ENCODE measurements around the gene OGFOD1. TPM values are rescaled to one million over a fixed set of nuclear protein-coding genes. Genes with fewer than 3 reads are reported as not detected.

Gene OGFOD1
- total and polyA plus RNA-seq, 10 donors: 6.9 to 34.7 (median 23.9) TPM

DNA sequence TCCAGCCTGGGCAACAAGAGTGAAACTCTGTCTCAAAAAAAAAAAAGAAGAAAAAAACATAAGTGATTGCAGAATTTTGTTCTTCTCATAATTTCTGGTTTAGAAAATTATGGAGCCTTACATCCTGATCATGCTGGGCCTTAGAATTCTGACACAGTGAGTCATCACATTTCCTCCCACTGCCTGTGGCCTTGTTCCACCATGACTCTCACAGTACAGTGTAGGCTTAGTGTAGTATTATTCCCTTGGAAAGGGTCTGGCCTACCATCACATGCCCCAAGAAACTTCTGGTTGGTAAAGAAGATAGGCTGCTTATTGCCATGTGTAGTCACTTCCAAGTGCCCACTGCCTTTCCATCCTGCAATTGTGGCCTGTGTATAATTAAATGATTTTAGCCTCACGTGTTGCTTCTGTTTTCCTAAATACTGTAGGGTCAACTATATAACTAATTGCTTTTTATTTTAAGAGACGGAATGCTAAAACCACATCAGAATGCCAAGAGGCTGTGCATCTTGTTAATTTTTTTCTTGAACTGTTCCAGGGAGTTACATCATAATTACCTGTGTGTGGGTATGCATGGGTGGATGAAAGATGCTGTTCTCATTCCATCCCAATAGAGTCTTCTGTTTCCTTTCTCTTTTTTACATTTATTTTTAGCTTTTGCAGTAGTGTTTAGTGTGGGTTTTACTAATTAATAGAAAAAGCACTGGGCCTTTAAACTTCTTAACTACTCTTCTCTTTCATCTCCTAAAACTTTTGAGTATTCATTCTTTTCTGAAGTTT, 25.9 kb downstream of the OGFOD1 start:
- DNase-seq: no peak
- WGBS, 5 donors: 86 to 96% (median 90%) methylated on average over 2 of the region's 2 CpGs
- no peaks in the 10 kb centered on the region for H3K9me3 ChIP-seq
- intact Hi-C loops (cut with DNase I; ENCODE audit: low total_unique reads): no loop called here
- peak overlapping the region in 2 of 8 donors; percentile 21 to 30 for H3K27ac ChIP-seq
- peaks cover 0 to 98% (median 68%) of the 10 kb centered on the region in 6 donors for H3K36me3 ChIP-seq
- H3K27me3 ChIP-seq (replicated peaks in 1 of 7): no peaks in the 10 kb centered on the region
- no peak overlapping the region for H3K4me3 ChIP-seq
- TF ChIP-seq, protein P1, sequence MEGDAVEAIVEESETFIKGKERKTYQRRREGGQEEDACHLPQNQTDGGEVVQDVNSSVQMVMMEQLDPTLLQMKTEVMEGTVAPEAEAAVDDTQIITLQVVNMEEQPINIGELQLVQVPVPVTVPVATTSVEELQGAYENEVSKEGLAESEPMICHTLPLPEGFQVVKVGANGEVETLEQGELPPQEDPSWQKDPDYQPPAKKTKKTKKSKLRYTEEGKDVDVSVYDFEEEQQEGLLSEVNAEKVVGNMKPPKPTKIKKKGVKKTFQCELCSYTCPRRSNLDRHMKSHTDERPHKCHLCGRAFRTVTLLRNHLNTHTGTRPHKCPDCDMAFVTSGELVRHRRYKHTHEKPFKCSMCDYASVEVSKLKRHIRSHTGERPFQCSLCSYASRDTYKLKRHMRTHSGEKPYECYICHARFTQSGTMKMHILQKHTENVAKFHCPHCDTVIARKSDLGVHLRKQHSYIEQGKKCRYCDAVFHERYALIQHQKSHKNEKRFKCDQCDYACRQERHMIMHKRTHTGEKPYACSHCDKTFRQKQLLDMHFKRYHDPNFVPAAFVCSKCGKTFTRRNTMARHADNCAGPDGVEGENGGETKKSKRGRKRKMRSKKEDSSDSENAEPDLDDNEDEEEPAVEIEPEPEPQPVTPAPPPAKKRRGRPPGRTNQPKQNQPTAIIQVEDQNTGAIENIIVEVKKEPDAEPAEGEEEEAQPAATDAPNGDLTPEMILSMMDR (IDR thresholded peaks at IDR 0.05 in 8 of 11, conservative IDR thresholded peaks at IDR 0.05 in 3 of 11): no peak
- TF ChIP-seq POLR2AphosphoS5 (IDR thresholded peaks at IDR 0.05) (no peak), POLR2A (IDR thresholded peaks at IDR 0.05) (no peak)
- no peaks in the 10 kb centered on the region for H3K4me1 ChIP-seq

DNA sequence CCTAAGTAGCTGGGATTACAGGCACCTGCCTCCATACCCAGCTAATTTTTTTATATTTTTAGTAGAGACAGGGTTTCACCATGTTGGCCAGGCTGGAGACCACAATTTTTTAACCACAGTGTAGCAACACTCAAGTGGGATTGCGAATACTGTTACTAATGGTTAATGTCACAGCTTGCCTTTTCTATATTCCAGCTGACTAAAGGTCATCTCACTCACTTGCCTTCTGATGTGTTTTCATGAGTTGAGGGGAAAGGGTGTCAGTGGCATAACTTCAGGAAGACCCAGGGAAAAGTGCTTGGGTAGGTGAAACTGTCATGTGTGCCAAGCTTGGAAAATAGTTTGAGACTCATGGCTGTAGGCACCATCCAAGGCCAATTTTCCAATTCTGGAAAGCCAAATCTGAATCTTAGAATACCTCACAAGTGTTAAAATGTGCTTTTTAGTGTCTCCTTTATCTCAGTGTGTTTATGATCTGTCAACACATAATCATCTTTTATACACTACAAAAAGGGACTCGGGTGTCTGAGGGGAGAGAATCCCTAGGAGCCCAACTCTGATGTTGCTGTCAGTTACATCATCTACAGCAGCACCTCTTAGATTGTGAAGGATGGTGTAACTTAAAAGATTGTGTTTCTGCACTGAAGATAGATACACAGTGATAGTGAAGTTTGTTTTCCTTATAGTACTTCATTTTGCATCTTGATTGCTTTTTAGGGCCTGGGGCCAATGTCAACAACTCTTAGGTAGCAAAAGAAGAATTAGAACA, 27.1 kb downstream of the OGFOD1 start:
- no peak for DNase-seq
- WGBS, 5 donors: 64 to 85% (median 79%) methylated on average over 2 of the region's 2 CpGs
- H3K4me3 ChIP-seq: no peak overlapping the region
- H3K9me3 ChIP-seq: no peaks in the 10 kb centered on the region
- no peaks in the 10 kb centered on the region for H3K4me1 ChIP-seq
- intact Hi-C loops (cut with DNase I; ENCODE audit: low total_unique reads): no loop called here
- H3K27ac ChIP-seq: no peak overlapping the region
- H3K36me3 ChIP-seq: peaks cover 0 to 98% (median 60%) of the 10 kb centered on the region in 6 donors
- TF ChIP-seq POLR2AphosphoS5 (IDR thresholded peaks at IDR 0.05) (no peak), POLR2A (IDR thresholded peaks at IDR 0.05) (no peak)
- TF ChIP-seq, protein P1 (IDR thresholded peaks at IDR 0.05 in 8 of 11, conservative IDR thresholded peaks at IDR 0.05 in 3 of 11): no peak
- no peaks in the 10 kb centered on the region for H3K27me3 ChIP-seq (replicated peaks in 1 of 7)

DNA sequence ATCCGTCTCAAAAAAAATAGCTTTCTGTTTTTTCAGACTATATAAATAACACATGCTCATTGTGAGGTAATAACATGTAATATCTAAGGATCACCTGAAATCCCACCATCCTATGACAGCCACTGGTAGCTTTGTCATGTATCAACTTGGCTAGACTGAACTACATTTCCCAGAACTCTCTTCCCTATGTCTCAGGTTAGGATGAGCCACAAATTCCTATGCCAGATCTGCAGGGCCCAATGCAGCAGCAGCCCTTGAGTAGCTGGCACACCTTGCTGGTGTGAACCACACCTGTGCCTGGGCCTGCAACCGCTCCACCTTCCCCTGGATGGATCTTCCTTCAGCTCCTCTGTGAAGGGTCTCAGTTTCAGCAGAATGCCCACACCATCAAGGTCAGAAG, 28.1 kb downstream of the OGFOD1 start:
- H3K27me3 ChIP-seq (replicated peaks in 1 of 7): no peaks in the 10 kb centered on the region
- DNase-seq: no peak
- H3K9me3 ChIP-seq: no peaks in the 10 kb centered on the region
- intact Hi-C loops (cut with DNase I; ENCODE audit: low total_unique reads): no loop called here
- no peak overlapping the region for H3K27ac ChIP-seq
- H3K4me3 ChIP-seq: no peak overlapping the region
- no peak for TF ChIP-seq POLR2AphosphoS5 (IDR thresholded peaks at IDR 0.05)
- TF ChIP-seq, protein P1 (IDR thresholded peaks at IDR 0.05 in 8 of 11, conservative IDR thresholded peaks at IDR 0.05 in 3 of 11): no peak
- TF ChIP-seq POLR2A (IDR thresholded peaks at IDR 0.05): no peak
- peaks cover 0 to 98% (median 58%) of the 10 kb centered on the region in 6 donors for H3K36me3 ChIP-seq
- WGBS, 5 donors: 94 to 100% (median 98%) methylated on average over 2 of the region's 2 CpGs
- H3K4me1 ChIP-seq: no peaks in the 10 kb centered on the region

All from spleen (tissue), 11 donors.